SK-N-SH treated with all-trans-retinoic acid at 6 μM for 48 hours (cell line): Measurements from ENCODE around the gene SYT6.

Experiments
- PATZ1 ChIP-seq: fragments of 250-450 bp; sonication (Bioruptor Pico); IDR thresholded peaks from 2 replicates; pipeline ENCODE4 v1.8.0; 2020; ENCODE audit warnings: mild to moderate bottlenecking, moderate library complexity, borderline replicate concordance
- RARB ChIP-seq: fragments of 250-450 bp; sonication (Bioruptor Pico); IDR thresholded peaks from 2 replicates; pipeline ENCODE4 v1.8.0; 2021; ENCODE audit warnings: mild to moderate bottlenecking, moderate library complexity
- SNAI2 ChIP-seq: fragments of 250-450 bp; sonication (Bioruptor Pico); IDR thresholded peaks from 2 replicates; pipeline ENCODE4 v1.5.0; 2020; ENCODE audit warnings: mild to moderate bottlenecking, moderate library complexity
- ZFP30 ChIP-seq: fragments of 450-650 bp; formaldehyde crosslinking; IDR thresholded peaks from 2 replicates; pipeline ENCODE4 v1.5.0; 2022; ENCODE audit warnings: mild to moderate bottlenecking, moderate library complexity
- ZNF70 ChIP-seq: fragments of 450-650 bp; formaldehyde crosslinking; IDR thresholded peaks from 2 replicates; pipeline ENCODE4 v1.5.0; 2020; ENCODE audit warnings: mild to moderate bottlenecking, moderate library complexity

- no peak for TF ChIP-seq SNAI2 (CRISPR knock-in tag)
- no peak for TF ChIP-seq PATZ1
- TF ChIP-seq ZNF70 = no peak
- TF ChIP-seq RARB (CRISPR knock-in tag) = no peak
- TF ChIP-seq ZFP30 = no peak
These were observed 16.2 kb downstream of the SYT6 start for GRCh38 chr1:114137497-114137896.
